ENCODE measurements around the gene BPIFB1.

The BPIFB1 gene

DNA sequence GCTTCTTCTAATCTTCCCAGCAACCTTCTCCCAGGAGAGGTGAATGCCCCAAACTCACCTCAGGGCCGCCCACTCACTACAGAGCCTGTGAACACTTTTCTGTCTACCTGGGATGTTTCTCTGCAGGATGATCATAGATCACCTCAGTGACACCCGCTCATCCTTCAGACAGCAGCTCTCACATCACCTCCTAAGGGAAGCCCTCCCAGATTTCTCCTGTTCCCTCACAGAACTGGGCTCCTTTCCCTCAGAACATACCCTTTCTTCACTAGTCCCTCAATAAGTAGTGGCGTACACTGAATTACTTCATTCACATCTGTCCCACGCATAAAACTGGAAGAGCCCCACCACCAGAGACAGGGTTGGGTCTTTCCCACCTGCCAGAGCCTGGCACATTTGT is 60.5 kb downstream of the BPIFB1 start:
- no peak for DNase-seq (ENCODE audit: low read depth)
- H3K4me3 ChIP-seq (ENCODE audit: control insufficient read depth, low read depth, low read length) = no peak overlapping the region
- TF ChIP-seq, protein P1, sequence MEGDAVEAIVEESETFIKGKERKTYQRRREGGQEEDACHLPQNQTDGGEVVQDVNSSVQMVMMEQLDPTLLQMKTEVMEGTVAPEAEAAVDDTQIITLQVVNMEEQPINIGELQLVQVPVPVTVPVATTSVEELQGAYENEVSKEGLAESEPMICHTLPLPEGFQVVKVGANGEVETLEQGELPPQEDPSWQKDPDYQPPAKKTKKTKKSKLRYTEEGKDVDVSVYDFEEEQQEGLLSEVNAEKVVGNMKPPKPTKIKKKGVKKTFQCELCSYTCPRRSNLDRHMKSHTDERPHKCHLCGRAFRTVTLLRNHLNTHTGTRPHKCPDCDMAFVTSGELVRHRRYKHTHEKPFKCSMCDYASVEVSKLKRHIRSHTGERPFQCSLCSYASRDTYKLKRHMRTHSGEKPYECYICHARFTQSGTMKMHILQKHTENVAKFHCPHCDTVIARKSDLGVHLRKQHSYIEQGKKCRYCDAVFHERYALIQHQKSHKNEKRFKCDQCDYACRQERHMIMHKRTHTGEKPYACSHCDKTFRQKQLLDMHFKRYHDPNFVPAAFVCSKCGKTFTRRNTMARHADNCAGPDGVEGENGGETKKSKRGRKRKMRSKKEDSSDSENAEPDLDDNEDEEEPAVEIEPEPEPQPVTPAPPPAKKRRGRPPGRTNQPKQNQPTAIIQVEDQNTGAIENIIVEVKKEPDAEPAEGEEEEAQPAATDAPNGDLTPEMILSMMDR (IDR thresholded peaks at IDR 0.05; ENCODE audit: control insufficient read depth, insufficient read depth, low read depth, low read length, missing control alignments) = no peak

DNA sequence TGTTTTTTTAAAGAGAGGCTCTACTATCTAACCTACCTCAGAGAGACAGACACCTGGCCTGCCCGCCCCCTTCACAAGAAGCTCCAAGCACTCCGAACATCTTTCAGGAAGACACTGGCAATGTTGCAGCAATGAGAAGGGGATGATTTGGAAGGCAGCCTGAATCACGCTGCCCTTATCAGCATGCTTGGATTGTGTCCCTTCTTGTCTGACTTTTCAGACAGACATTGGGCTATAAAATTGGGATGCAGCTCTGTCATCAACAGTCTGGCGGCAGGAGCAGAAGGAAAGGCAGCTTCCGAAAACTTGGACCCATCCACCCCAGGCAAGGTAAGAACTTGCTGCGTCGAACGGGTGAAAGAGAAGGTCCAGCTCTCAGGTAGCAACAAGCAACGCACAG is 62.3 kb downstream of the BPIFB1 start:
- TF ChIP-seq, protein P1 (IDR thresholded peaks at IDR 0.05; ENCODE audit: control insufficient read depth, insufficient read depth, low read depth, low read length, missing control alignments) = no peak
- no peak overlapping the region for H3K4me3 ChIP-seq (ENCODE audit: control insufficient read depth, low read depth, low read length)
- DNase-seq (ENCODE audit: low read depth) = no peak

DNA sequence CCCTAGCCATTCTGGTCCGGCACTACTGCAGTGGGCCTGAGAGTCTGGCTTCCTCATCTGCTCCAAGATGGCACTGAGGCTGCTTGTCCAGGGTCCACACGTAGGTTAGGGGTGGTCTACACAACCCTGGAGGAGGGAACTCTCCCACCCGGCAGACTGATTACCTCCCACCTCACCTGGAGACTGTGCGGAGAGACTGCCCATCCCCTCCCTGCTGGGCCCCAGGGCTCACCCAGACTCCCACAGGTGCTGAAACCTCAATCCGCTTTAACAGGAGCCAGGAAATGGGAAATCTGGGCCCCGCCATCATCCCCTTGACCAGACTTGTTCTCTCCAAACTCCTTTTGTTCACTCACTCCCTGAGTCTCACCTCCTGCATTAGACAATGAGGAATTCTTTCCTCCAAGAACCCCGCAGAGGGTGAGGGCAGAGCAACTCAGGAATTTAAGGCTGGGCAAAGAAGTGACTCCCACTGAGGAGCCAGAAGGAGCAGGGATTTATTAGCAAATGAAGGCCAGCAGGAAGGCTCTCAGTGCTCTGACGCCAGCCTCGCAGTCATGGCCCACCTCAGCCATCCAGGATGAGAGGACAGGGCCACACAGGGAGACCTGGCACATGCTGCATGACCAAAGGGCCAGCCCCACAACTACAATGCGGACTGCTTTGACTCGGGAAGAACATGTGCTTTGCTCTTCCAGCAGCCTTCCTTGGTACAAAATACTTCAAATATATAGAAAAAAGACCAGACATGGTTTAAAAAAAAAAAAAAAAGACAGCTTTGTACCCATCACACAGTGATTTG is 65.3 kb downstream of the BPIFB1 start:
- no peak for DNase-seq (ENCODE audit: low read depth)
- TF ChIP-seq, protein P1 (IDR thresholded peaks at IDR 0.05; ENCODE audit: control insufficient read depth, insufficient read depth, low read depth, low read length, missing control alignments) = no peak
- no peak overlapping the region for H3K4me3 ChIP-seq (ENCODE audit: control insufficient read depth, low read depth, low read length)

DNA sequence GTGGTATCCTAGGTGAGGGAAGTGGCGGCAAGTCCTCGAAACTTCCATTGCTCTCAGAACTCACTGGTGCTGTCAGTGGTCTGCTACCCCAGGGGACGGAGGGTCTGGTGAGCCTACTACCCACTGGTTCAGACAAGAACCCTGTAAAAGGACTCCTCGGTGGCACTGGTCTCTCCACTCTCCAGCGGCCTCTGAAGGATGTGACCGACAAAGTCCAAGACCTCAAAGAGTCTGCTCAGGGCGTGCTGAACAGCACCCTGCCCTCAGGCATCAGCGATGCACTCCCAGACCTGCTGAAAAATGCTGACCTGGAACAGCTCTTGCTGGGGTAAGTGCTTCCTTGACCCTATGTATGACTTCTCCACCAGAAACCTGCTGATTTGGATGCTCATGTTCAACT is 66.5 kb downstream of the BPIFB1 start:
- TF ChIP-seq, protein P1 (IDR thresholded peaks at IDR 0.05; ENCODE audit: control insufficient read depth, insufficient read depth, low read depth, low read length, missing control alignments) = no peak
- H3K4me3 ChIP-seq (ENCODE audit: control insufficient read depth, low read depth, low read length) = no peak overlapping the region
- no peak for DNase-seq (ENCODE audit: low read depth)

DNA sequence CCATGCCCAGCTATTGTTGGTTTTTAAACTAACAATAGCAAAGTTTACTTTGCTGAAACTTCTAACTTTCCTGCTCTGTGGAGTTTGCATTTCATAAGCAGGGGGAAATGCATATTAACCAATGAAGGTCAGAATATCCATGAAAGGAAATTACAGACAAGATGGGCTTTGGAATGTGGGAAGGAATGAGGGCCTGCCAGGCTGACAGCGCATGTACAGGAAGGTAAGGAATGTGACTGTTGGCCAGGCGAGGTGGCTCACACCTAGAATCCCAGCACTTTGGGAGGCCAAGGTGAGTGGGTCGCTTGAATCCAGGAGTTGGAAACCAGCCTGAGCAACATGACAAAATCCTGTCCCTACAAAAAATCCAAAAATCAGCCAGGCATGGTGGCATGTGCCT is 68.7 kb downstream of the BPIFB1 start:
- no peak overlapping the region for H3K4me3 ChIP-seq (ENCODE audit: control insufficient read depth, low read depth, low read length)
- DNase-seq (ENCODE audit: low read depth) = no peak
- TF ChIP-seq, protein P1 (IDR thresholded peaks at IDR 0.05; ENCODE audit: control insufficient read depth, insufficient read depth, low read depth, low read length, missing control alignments) = no peak

DNA sequence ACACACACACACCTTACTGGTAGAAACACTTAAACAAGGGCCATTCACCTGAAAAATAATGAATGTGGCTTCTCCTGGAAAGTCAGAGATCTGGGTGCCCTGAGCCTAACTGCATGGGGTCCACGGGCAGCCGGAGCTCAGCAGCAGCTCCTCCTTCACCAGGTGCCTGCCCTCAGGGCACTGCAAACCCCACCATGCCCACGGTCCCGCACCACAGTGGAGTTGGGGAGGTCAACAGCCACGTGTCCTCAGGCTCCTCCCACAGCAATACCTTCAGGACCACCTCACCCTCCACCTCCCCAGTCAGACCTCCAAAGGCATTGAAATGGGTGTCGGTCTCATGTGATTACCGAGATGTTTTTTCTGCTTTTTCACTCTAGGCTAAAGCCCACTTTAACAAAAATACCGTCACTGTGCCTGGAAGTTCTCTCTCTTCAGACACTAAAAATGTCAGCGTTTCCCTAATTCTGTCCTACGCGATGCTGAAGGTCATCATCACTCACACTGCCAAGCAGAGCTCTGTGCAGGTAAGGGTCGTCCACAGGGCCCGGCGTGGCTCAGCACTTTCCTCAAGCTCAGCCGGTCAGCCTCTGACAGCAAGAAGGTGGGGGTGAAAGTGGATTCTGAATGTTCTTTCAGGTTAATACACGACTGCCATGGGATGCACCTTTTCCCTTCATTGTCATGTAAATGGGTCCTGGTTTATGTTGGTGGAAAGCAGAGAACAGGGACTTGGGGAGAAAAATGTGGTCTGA is 69.4 kb downstream of the BPIFB1 start:
- TF ChIP-seq, protein P1 (IDR thresholded peaks at IDR 0.05; ENCODE audit: control insufficient read depth, insufficient read depth, low read depth, low read length, missing control alignments) = no peak
- DNase-seq (ENCODE audit: low read depth) = no peak
- no peak overlapping the region for H3K4me3 ChIP-seq (ENCODE audit: control insufficient read depth, low read depth, low read length)
